Purkinje cell (primary cell): Measurements from ENCODE around the gene HNRNPA3. TPM values are rescaled to one million over a fixed set of nuclear protein-coding genes. Genes with fewer than 3 reads are reported as not detected.

Source experiments
- polyA plus RNA-seq: library from polyadenylated mRNA; unstranded; fragments of >200 nt; fragmentation: Nextera tagmentation; gene quantifications from 2 replicates; pipeline ENCODE4 v1.2.1, GENCODE V29; 2014

Gene HNRNPA3
- 49.2 and 74.2 TPM in 2 replicates for polyA plus RNA-seq

DNA sequence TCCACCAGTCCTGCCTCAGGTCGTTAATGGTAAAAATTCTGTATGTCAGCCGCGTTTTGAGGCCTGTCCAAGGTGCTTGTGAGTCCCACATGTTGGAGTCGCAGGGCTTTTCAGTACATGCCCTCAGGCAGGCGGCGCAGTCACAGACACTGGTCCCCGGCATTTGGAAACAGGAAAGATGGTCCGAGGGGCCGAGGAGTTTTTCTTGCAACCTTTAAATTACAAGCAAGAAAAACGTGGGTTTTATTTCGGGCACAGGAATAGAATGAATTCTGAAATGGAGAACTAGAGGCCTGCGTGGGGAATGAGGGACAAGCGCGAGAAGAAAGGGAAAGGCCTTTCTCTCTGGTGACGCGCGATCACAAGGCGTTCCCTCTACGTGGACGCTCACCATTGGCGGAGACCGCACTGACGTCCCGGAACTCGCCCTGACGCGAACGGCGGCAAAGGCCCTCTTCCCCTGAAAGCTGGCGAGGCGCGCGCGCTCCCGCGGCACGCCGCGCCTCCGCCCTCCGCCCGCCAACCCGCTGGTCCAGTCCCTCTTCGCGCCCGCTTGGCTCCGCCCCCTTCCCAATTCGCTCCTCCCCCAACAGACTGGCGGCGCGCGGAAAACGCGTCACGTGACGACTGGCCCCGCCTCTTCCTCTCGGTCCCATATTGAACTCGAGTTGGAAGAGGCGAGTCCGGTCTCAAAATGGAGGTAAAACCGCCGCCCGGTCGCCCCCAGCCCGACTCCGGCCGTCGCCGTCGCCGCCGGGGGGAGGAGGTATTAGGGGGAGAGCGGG is at the start of gene HNRNPA3:
HNRNPA3 (plus strand) TSS at position 689 of the 785 bp plus-strand sequence; CDS start at position 695, 6 bp downstream.

DNA sequence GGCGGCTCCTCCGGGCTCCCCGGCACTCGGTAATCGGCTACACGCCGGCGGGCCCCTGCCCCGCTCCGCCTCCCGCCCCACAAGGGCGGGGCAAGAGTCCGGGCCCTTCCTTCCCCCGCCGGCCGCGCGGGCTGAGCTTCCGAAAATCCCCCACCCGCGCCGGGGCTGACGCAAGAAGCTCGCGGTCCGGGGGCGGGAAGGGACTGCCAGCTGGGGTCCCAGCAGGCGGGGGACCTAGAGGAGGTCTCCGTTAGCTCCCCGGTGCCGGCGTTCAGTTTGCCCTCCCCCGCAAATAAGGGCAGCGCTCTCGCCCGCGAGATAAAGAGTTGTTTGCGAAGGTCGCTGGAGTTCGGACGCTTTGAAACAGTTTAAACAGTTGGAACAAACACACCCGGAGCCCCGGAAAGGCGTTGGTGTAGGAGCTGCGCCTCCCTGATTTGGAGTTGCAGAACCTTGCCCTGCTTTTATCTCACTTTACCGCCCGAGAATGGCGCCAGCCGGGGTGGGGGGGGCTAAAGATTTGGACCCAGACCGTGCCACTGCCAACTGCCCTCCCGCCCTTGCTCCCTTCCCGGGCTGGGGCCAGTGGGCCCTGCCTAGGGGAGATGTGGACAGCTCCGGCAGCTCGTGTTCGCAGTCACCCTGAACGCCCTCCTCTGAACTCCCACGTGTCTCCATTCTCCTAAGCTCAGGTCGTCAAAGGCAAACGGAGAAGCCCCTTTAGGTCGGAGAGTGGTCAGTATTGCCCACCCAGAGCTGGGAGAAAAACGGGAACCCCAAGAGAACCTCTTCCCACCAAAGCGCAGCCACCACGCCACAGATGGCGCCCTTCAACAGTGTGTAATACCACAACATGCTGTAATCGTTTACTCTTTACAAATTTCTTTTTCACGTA is 52.3 kb downstream of the HNRNPA3 start, which contains the start of gene NFE2L2:
NFE2L2 (minus strand) TSS at position 35 of the 895 bp plus-strand sequence. CDS start 151 bp downstream, outside the sequence.

Other genes starting within 250 kb of the HNRNPA3 start
- gene NFE2L2, start 51.9 kb downstream of the HNRNPA3 start, polyA plus RNA-seq, result 24.9 and 29.8 TPM in 2 replicates
- 6.8 and 10.0 TPM in 2 replicates for gene AGPS, start 180.0 kb downstream of the HNRNPA3 start, polyA plus RNA-seq